NCI-H82 treated with DMSO at 0.1 percent for 48 hours (cell line): ENCODE data around the gene ACAD11.

Source experiments
- DNase-seq: peaks from one replicate; lab custom pipeline; 2025; ENCODE audit not compliant: unreplicated experiment; lab: John Stamatoyannopoulos, UW

Gene ACAD11

DNA sequence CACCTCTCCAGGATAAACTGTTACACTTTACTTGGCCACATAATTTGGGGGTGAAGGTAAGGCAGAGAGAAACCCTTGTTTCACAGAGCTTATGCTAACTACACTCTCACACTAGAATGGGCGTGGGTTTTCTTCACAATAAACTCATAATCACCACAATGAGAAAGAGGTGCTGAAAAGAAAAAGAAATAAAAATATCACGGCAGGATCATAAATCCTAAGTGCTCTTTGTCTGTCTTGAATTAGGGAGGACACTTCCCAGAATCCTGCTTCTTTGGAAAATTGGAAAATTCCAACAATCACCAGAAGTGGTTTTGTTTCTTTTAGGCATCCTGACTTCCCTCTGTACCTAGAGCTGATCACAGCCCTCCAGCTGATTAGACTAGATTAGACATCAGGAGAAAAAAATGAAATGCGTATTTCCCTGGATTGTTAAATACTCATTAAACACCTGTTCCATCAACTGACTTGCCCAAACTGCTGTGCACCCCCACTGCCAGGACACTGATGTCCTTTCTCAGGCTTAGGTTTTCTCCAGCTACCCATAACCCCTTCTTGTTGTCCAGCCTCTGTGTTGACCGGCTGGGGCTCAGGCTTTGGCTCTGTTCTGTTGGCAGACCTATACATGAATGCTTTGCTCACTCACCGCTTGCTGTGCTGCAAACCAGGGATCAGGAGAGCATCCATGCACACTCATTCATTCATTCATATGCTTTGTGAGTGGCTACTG is 104.1 kb downstream of the ACAD11 start:
- no peak for DNase-seq

DNA sequence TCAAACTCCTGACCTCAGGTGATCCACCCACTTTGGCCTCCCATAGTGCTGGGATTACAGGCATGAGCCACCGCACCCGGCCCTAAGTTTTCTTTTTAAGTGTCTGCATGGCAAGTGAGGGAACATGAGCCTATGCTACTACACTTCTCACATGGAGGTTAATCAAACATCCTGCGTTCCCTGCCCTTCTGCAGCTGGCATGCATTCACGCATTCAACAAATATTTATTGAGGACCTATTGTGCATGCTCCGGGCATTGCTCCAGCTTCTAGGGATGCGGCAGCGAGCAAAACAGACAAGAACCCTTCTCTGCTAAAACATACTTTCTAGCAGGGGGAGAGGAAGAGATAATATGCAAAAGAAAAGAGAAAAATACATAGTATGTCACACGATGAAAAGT is 105.2 kb downstream of the ACAD11 start:
- no peak for DNase-seq

DNA sequence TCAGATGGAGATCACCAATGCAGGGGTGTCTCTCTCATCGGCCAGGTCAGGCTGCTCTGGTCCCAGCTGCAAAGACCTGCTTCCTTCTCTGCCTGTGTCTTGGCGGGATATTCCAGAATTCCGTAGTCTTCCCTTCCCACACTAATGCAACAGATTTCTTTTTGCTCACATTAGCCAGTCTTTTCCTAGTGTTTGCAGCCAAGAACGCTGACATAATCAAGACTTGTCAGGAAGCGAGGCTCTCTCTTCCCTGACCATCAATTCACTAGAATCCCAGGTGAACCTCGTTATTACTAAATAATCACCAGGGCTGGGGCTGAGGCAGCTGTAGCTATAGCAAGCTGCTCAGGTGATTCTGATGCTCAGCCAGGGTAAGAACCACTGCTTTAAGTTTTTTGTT is 105.8 kb downstream of the ACAD11 start:
- no peak for DNase-seq

DNA sequence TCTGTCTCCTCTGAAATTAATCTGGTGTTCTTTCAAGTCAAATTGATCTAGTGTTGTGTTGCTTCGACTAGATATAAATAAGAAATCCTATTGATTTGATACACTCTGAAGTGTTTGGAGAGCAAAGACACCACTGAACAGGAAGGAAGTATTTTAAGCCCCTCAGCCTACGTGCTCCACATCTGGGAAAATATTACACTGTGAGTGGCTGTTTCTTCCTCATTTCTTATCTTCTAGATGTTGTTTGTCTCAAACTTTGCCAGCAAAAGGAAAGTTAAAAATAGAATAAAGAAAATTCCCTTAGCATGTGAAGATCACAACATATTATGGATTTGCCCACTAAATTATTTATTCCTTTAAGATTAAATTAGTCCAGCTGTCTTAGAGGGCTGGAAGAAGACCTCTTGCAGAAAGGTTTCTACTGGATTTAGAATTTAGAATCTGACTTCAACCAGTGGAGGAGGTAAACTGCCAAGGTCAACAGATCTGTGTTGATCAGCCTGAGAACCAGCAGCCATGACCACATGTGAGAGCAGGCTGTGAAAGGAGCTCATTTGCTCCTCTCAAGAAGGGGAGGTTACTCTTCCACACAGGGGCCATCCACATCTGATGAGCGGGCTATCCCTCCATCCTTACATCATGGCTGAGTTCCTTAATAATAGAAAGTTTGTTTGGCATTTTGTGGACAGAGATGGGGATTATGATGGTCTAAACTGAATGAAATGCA is 108.9 kb downstream of the ACAD11 start:
- no peak for DNase-seq

GRCh38 chr3:132549890-132550578 is 109.6 kb downstream of the ACAD11 start:
- no peak for DNase-seq

DNA sequence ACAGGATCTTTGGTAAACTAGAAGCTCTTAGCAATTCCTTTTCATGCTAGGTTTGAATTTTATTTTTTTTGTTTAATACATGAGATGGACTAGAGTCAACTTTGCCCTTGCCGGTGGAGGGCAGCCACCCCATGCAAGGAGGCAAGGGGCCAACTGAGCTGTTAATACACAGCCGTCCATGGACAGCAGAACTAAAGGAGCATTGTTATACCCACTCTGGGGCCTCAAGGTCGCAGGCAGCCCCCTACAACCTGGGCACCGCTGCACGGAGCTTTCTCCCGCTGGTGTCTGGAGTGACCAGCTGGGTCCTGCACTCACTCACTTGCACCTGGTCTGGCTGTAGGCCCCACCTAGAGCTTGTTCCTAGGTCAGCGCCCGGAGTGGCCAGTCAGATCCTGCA is 110.4 kb downstream of the ACAD11 start:
- DNase-seq, result no peak

GRCh38 chr3:132545471-132545870 is 114.1 kb downstream of the ACAD11 start:
- no peak for DNase-seq

DNA sequence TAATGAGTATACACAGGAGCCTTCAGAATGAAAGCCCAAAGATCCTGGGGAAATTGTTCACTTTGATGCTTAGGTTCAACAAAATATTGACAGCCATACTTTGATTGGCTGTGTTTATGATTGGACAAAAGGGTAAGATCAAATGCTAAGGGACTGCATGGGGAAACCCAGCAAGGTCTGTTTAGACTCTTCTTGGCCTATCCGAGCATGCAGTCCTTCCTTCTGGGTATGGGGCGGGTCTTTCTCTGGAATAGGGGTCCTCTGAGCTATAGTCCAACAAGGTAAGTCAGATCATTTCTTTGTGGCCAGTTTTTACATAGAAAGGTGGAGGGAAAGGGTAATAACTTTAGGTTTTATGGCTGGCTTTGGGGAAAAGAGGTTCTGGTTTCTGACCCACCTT is 115.5 kb downstream of the ACAD11 start:
- DNase-seq, result no peak

GRCh38 chr3:132543011-132543739 is 116.4 kb downstream of the ACAD11 start:
- DNase-seq, result no peak

- DNase-seq, result no peak
Observed at GRCh38 chr3:132542577-132542976, 117.0 kb downstream of the ACAD11 start.

- no peak for DNase-seq
Observed at GRCh38 chr3:132539681-132540080, 119.9 kb downstream of the ACAD11 start.

- DNase-seq, result no peak
Observed at GRCh38 chr3:132538072-132538471, 121.5 kb downstream of the ACAD11 start.

- DNase-seq, result no peak
Observed at GRCh38 chr3:132537297-132537696, 122.3 kb downstream of the ACAD11 start.

- DNase-seq, result no peak
Observed at GRCh38 chr3:132536442-132537153, 123.0 kb downstream of the ACAD11 start.

GRCh38 chr3:132535575-132536441 is 123.8 kb downstream of the ACAD11 start:
- peak; percentile 40 for DNase-seq

DNA sequence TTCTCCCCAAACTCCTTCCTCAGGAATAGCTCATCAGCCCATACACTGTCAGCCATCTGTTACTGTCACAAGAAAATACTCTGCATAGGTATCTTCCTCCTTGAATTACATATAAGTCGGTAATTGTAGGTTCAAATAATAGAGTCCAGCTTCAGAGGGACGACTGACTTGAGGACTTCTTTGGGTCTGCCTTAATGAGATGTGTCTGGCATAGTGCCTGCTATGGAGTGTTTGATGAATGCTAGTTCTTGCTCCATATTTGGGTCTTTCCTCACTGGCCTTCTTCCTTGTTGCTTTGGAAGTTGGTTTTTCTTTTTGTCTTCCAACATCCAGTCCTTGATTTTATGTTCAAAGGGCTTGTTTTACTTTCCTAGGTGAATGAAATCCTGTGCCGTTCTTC is 129.0 kb downstream of the ACAD11 start:
- DNase-seq, result no peak

DNA sequence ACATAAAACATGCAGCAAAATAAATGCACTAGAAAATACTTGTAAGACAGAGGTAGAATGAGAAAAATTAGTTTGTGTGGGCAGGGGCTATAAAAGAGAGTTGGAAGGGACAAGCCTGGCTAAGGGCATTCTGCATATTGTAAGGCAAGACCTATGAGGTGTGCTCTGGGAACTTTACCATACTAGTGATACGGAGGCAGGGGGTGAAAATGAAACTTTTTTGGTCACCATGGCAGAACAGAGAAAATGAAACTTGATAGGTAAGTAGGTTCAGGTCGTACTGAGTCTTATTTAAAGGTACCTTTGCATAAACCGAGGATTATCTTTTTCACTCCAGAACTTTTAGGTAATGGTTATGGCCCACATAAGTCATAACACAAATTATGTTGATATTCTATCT is 137.3 kb downstream of the ACAD11 start:
- DNase-seq, result no peak

DNA sequence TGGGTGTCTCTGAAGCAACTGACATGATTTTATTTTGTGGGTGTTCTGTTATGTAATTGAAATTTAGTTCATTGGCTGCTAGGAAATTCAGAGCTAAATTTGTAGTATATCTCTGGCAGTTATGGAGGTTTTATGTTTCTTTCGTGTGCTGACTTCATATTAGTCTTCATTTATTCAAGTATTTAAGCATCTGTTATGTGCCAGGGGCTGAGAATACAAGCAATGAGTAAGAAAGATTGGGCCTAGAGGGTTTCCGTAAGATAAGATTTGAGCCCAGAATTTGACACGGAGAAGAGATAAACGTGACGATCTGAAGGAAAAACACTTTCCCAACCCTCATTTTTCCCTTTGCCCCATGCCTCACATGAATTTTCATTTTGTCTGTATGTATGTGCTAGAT is 137.7 kb downstream of the ACAD11 start:
- DNase-seq, result no peak

GRCh38 chr3:132519914-132520313 is 139.7 kb downstream of the ACAD11 start:
- DNase-seq, result no peak

GRCh38 chr3:132517311-132517710 is 142.3 kb downstream of the ACAD11 start:
- DNase-seq, result no peak
